ENCODE measurements around the gene PCDH9.

PCDH9 gene

DNA sequence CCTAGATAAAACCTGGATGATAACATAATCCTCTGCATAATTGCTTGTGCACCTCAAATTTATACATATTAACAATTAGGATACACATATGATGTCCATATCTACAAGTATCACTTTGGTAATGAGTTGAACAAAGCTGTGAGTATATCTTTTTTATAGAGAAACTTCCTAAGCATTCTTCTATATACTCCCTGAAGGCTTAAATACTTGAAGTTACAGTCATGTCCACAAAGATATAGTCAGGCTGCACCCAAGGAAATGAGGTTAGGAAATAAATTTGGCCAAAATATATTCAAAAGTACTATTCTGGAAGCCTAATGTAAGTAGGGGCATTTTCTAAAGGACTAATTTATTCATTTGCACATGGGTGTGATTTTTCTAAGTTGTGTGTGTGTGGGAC, 761.5 kb downstream of the PCDH9 start:
- Histone ChIP-seq H2AFZ (ENCODE audit: insufficient read depth, low read length, poor library complexity) (no peak overlapping the region), H2BK120ac (ENCODE audit: insufficient read depth, low read length, poor library complexity) (no peak overlapping the region), H3K4ac (ENCODE audit: low read depth, low read length) (no peak overlapping the region), H3K14ac (ENCODE audit: low read length) (no peak overlapping the region), H2BK12ac (ENCODE audit: low read length) (no peak overlapping the region), H3K79me2 (ENCODE audit: control insufficient read depth, insufficient read depth, low read length, poor library complexity) (no peaks in the 10 kb centered on the region), H2BK5ac (ENCODE audit: low read depth, low read length, poor library complexity) (no peak overlapping the region), H4K12ac (ENCODE audit: low read depth, low read length) (no peak overlapping the region), H3K27ac (ENCODE audit: low read depth, low read length) (no peak overlapping the region), H4K8ac (ENCODE audit: low read depth, low read length) (no peak overlapping the region), H3K79me1 (ENCODE audit: low read length) (no peaks in the 10 kb centered on the region), H3K18ac (ENCODE audit: low read length) (no peak overlapping the region), H3K4me1 (ENCODE audit: control insufficient read depth in 1 of 2, insufficient read depth in 2 of 2, low read length in 2 of 2) (no peaks in the 10 kb centered on the region), H3K4me2 (ENCODE audit: low read length) (no peak overlapping the region), H3K36me3 (ENCODE audit: control insufficient read depth in 1 of 2, insufficient read depth in 2 of 2, low read length in 2 of 2) (no peaks in the 10 kb centered on the region), H3K9ac (ENCODE audit: low read length) (no peak overlapping the region), H3K4me3 (ENCODE audit: low read depth, low read length) (no peak overlapping the region), H3K9me3 (ENCODE audit: insufficient read depth, low read depth, low read length) (no peaks in the 10 kb centered on the region), H2AK5ac (ENCODE audit: low read length) (no peak overlapping the region), H3K27me3 (ENCODE audit: insufficient read depth, low read length) (no peaks in the 10 kb centered on the region), H4K91ac (ENCODE audit: low read depth, low read length) (no peak overlapping the region), H3K23ac (ENCODE audit: low read length) (no peak overlapping the region)
- DNase-seq, result no peak

DNA sequence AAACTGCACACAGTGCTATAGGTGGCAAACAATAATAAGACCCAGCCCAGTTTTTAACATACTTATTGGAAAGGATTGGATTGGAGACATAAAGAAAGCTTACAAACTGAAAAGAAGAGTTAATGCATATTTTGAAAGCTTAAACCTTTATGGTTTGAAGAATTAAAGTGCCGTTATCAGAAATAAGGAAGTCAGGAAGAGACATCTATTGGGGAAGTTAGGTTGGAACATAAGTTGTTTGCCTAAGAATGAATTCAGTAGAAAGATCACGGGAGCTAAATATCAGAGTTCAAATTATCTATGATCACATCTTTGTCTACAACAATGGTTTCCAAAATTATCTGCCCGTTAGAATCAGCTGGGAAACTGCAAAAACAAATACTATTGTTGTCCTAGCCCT, 767.9 kb downstream of the PCDH9 start:
- WGBS (ENCODE audit: extremely low coverage, insufficient coverage, insufficient read length), result no CpG with 5 or more reads among the region's 3 CpGs
- no peak for DNase-seq

DNA sequence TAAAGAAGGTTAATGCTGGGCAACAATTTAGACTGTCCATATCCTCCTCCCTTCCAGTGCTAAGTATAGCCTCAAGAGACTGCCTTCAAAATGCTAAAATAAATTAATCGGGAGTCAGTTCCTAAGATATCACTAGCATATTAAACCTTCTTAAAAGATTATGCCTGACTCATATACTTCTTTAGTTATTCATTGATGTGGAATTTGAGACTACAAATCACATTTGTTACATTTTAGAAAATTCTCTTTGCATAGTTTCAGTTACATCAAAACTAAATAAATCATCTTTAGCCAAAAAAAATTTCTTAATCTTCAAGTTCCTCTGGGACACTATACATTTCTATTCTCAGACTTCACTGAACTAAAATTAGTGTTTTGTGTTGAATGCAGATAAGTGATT, 769.1 kb downstream of the PCDH9 start:
- Histone ChIP-seq H3K4ac (ENCODE audit: low read depth, low read length) (no peak overlapping the region), H4K12ac (ENCODE audit: low read depth, low read length) (no peak overlapping the region)
- no CpG with 5 or more reads among the region's 1 CpG for WGBS (ENCODE audit: extremely low coverage, insufficient coverage, insufficient read length)

More for the DNA sequence above, 767.9 kb downstream of the PCDH9 start:
- Histone ChIP-seq H3K27ac (ENCODE audit: low read depth, low read length) (no peak overlapping the region), H2BK12ac (ENCODE audit: low read length) (no peak overlapping the region), H2AK5ac (ENCODE audit: low read length) (no peak overlapping the region), H3K4ac (ENCODE audit: low read depth, low read length) (no peak overlapping the region), H3K4me2 (ENCODE audit: low read length) (no peak overlapping the region), H3K4me3 (ENCODE audit: low read depth, low read length) (no peak overlapping the region), H3K9me3 (ENCODE audit: insufficient read depth, low read depth, low read length) (no peaks in the 10 kb centered on the region), H3K9ac (ENCODE audit: low read length) (no peak overlapping the region), H3K14ac (ENCODE audit: low read length) (no peak overlapping the region), H3K36me3 (ENCODE audit: control insufficient read depth in 1 of 2, insufficient read depth in 2 of 2, low read length in 2 of 2) (no peaks in the 10 kb centered on the region), H3K79me1 (ENCODE audit: low read length) (no peaks in the 10 kb centered on the region), H3K18ac (ENCODE audit: low read length) (no peak overlapping the region), H3K79me2 (ENCODE audit: control insufficient read depth, insufficient read depth, low read length, poor library complexity) (no peaks in the 10 kb centered on the region), H3K23ac (ENCODE audit: low read length) (no peak overlapping the region), H2BK120ac (ENCODE audit: insufficient read depth, low read length, poor library complexity) (no peak overlapping the region), H2AFZ (ENCODE audit: insufficient read depth, low read length, poor library complexity) (no peak overlapping the region), H2BK5ac (ENCODE audit: low read depth, low read length, poor library complexity) (no peak overlapping the region), H4K8ac (ENCODE audit: low read depth, low read length) (no peak overlapping the region), H4K91ac (ENCODE audit: low read depth, low read length) (no peak overlapping the region), H3K27me3 (ENCODE audit: insufficient read depth, low read length) (no peaks in the 10 kb centered on the region), H3K4me1 (ENCODE audit: control insufficient read depth in 1 of 2, insufficient read depth in 2 of 2, low read length in 2 of 2) (no peaks in the 10 kb centered on the region), H4K12ac (ENCODE audit: low read depth, low read length) (no peak overlapping the region)

DNA sequence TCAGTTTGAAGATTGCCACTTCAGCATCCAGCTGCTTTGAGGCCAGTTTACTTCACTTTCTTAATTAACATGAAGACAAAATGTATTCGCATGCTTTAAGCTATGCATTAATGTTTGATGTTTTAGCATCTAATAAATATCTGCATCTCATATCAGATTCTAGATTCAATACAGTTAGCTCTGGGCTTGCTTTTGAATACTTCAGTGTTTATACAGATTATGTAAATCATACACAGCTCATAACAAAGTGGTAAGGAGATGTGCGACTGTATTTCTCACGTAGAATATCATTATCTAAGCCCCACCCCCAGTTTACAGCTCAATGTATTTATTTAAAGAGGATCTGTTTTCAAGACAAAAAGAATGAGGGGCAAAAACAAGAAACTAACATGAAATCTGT, 770.5 kb downstream of the PCDH9 start:
- no peak overlapping the region for H3K4me2 ChIP-seq (ENCODE audit: low read length)
- H3K4ac ChIP-seq (ENCODE audit: low read depth, low read length), result no peak overlapping the region
- H2AK5ac ChIP-seq (ENCODE audit: low read length), result no peak overlapping the region
- no peak overlapping the region for H3K14ac ChIP-seq (ENCODE audit: low read length)
- no peak overlapping the region for H2BK12ac ChIP-seq (ENCODE audit: low read length)
- no peak overlapping the region for H3K27ac ChIP-seq (ENCODE audit: low read depth, low read length)
- no peaks in the 10 kb centered on the region for H3K36me3 ChIP-seq (ENCODE audit: control insufficient read depth in 1 of 2, insufficient read depth in 2 of 2, low read length in 2 of 2)
- no peak overlapping the region for H2BK5ac ChIP-seq (ENCODE audit: low read depth, low read length, poor library complexity)
- H3K9ac ChIP-seq (ENCODE audit: low read length), result no peak overlapping the region
- H3K9me3 ChIP-seq (ENCODE audit: insufficient read depth, low read depth, low read length), result no peaks in the 10 kb centered on the region
- H3K23ac ChIP-seq (ENCODE audit: low read length), result no peak overlapping the region
- H4K12ac ChIP-seq (ENCODE audit: low read depth, low read length), result no peak overlapping the region
- H2BK120ac ChIP-seq (ENCODE audit: insufficient read depth, low read length, poor library complexity), result no peak overlapping the region
- no CpG with 5 or more reads among the region's 3 CpGs for WGBS (ENCODE audit: extremely low coverage, insufficient coverage, insufficient read length)
- H2AFZ ChIP-seq (ENCODE audit: insufficient read depth, low read length, poor library complexity), result no peak overlapping the region
- H3K79me1 ChIP-seq (ENCODE audit: low read length), result no peaks in the 10 kb centered on the region
- no peak overlapping the region for H3K18ac ChIP-seq (ENCODE audit: low read length)
- no peak for DNase-seq
- H4K91ac ChIP-seq (ENCODE audit: low read depth, low read length), result no peak overlapping the region
- no peak overlapping the region for H4K8ac ChIP-seq (ENCODE audit: low read depth, low read length)
- H3K4me1 ChIP-seq (ENCODE audit: control insufficient read depth in 1 of 2, insufficient read depth in 2 of 2, low read length in 2 of 2), result no peaks in the 10 kb centered on the region
- H3K27me3 ChIP-seq (ENCODE audit: insufficient read depth, low read length), result no peaks in the 10 kb centered on the region
- H3K79me2 ChIP-seq (ENCODE audit: control insufficient read depth, insufficient read depth, low read length, poor library complexity), result no peaks in the 10 kb centered on the region
- no peak overlapping the region for H3K4me3 ChIP-seq (ENCODE audit: low read depth, low read length)

More for the DNA sequence above, 769.1 kb downstream of the PCDH9 start:
- no peak overlapping the region for H3K23ac ChIP-seq (ENCODE audit: low read length)
- no peak overlapping the region for H2BK12ac ChIP-seq (ENCODE audit: low read length)
- H2AFZ ChIP-seq (ENCODE audit: insufficient read depth, low read length, poor library complexity), result no peak overlapping the region
- DNase-seq, result no peak
- no peaks in the 10 kb centered on the region for H3K36me3 ChIP-seq (ENCODE audit: control insufficient read depth in 1 of 2, insufficient read depth in 2 of 2, low read length in 2 of 2)
- no peak overlapping the region for H3K27ac ChIP-seq (ENCODE audit: low read depth, low read length)
- no peak overlapping the region for H3K4me2 ChIP-seq (ENCODE audit: low read length)
- H2BK120ac ChIP-seq (ENCODE audit: insufficient read depth, low read length, poor library complexity), result no peak overlapping the region
- H3K4me3 ChIP-seq (ENCODE audit: low read depth, low read length), result no peak overlapping the region
- H3K79me1 ChIP-seq (ENCODE audit: low read length), result no peaks in the 10 kb centered on the region
- no peak overlapping the region for H3K9ac ChIP-seq (ENCODE audit: low read length)
- H3K27me3 ChIP-seq (ENCODE audit: insufficient read depth, low read length), result no peaks in the 10 kb centered on the region
- H2BK5ac ChIP-seq (ENCODE audit: low read depth, low read length, poor library complexity), result no peak overlapping the region
- H4K8ac ChIP-seq (ENCODE audit: low read depth, low read length), result no peak overlapping the region
- H4K91ac ChIP-seq (ENCODE audit: low read depth, low read length), result no peak overlapping the region
- H3K4me1 ChIP-seq (ENCODE audit: control insufficient read depth in 1 of 2, insufficient read depth in 2 of 2, low read length in 2 of 2), result no peaks in the 10 kb centered on the region
- no peaks in the 10 kb centered on the region for H3K9me3 ChIP-seq (ENCODE audit: insufficient read depth, low read depth, low read length)
- no peak overlapping the region for H3K18ac ChIP-seq (ENCODE audit: low read length)
- no peak overlapping the region for H2AK5ac ChIP-seq (ENCODE audit: low read length)
- H3K79me2 ChIP-seq (ENCODE audit: control insufficient read depth, insufficient read depth, low read length, poor library complexity), result no peaks in the 10 kb centered on the region
- H3K14ac ChIP-seq (ENCODE audit: low read length), result no peak overlapping the region

Data from trophoblast cell (in vitro differentiated cells and primary cell).